HL-60 (cell line): Measurements from ENCODE around the gene NDUFB4.

Experiments used
- DNase-seq, 2 experiments: peaks; one replicate each; pipeline ENCODE4 v3.0.0-alpha.2; 2010 to 2020; ENCODE audit warnings: low read depth in 1 of 2, low spot score in 1 of 2
- H3K27ac ChIP-seq: fragments of 250-450 bp; sonication (Bioruptor Pico); replicated peaks from 2 replicates; pipeline ENCODE4 v1.5.1; 2020; ENCODE audit warnings: mild to moderate bottlenecking, moderate library complexity
- H3K27me3 ChIP-seq: fragments of 250-450 bp; sonication (Bioruptor Pico); 2 replicates; pipeline ENCODE4 v1.5.1; 2021; ENCODE audit warnings: mild to moderate bottlenecking, moderate library complexity; ENCODE audit not compliant: insufficient read depth, poor library complexity, severe bottlenecking
- H3K4me3 ChIP-seq: replicated peaks from 2 replicates; pipeline ENCODE4 v1.5.1; 2011; ENCODE audit warnings: mild to moderate bottlenecking, control low read depth, low read length; ENCODE audit not compliant: insufficient read depth
- CTCF ChIP-seq: IDR thresholded peaks from one replicate; pipeline ENCODE4 v1.5.1; 2011; ENCODE audit warnings: low read length, control low read depth, inconsistent platforms; ENCODE audit not compliant: insufficient read depth
- GABPA ChIP-seq: IDR thresholded peaks from 2 replicates; pipeline ENCODE4 v1.6.1; 2012; ENCODE audit warnings: low read depth
- POLR2AphosphoS5 ChIP-seq: IDR thresholded peaks from 2 replicates; pipeline ENCODE4 v1.6.1; 2012; ENCODE audit warnings: low read depth
- REST ChIP-seq: IDR thresholded peaks from 2 replicates; pipeline ENCODE4 v1.6.1; 2012; ENCODE audit warnings: low read depth; ENCODE audit not compliant: insufficient replicate concordance
- SPI1 ChIP-seq: IDR thresholded peaks from 2 replicates; pipeline ENCODE4 v1.6.1; 2012; ENCODE audit warnings: low read depth, mild to moderate bottlenecking, borderline replicate concordance

Gene NDUFB4

GRCh38 chr3:120554812-120555606 is 41.1 kb upstream of the NDUFB4 start:
- no peak for DNase-seq
- TF ChIP-seq CTCF, result no peak
- no peak for TF ChIP-seq POLR2AphosphoS5
- TF ChIP-seq SPI1, result no peak
- no peak for TF ChIP-seq REST
- TF ChIP-seq GABPA, result no peak

GRCh38 chr3:120555657-120556509 is 40.3 kb upstream of the NDUFB4 start:
- no peak for TF ChIP-seq CTCF
- no peak for TF ChIP-seq SPI1
- no peak for TF ChIP-seq REST
- TF ChIP-seq POLR2AphosphoS5, result no peak
- TF ChIP-seq GABPA, result no peak
- no peak overlapping the region for H3K4me3 ChIP-seq
- DNase-seq, result no peak
- no peak overlapping the region for H3K27ac ChIP-seq
- no peaks in the 10 kb centered on the region for H3K27me3 ChIP-seq

More at GRCh38 chr3:120554812-120555606, 41.1 kb upstream of the NDUFB4 start:
- no peaks in the 10 kb centered on the region for H3K27me3 ChIP-seq
- H3K4me3 ChIP-seq, result no peak overlapping the region
- no peak overlapping the region for H3K27ac ChIP-seq

GRCh38 chr3:120557115-120557514 is 39.0 kb upstream of the NDUFB4 start:
- TF ChIP-seq CTCF (no peak), GABPA (no peak), POLR2AphosphoS5 (no peak), SPI1 (no peak), REST (no peak)
- no peak overlapping the region for H3K27ac ChIP-seq
- H3K4me3 ChIP-seq, result no peak overlapping the region
- no peaks in the 10 kb centered on the region for H3K27me3 ChIP-seq
- no peak for DNase-seq
